Measurements from ENCODE around the gene SNHG17. TPM values are rescaled to one million over a fixed set of nuclear protein-coding genes. Genes with fewer than 3 reads are reported as not detected.
A peak's percentile ranks its signal among the peaks of the same experiment; 100 is the strongest.
"Not testable (repeated sequence)": the region's sequence is repeated elsewhere in the genome, so short reads cannot be mapped to it uniquely, and the experiment has no call there.

The SNHG17 gene
- total RNA-seq, 1 donor from 2014 or later, result 9.3 TPM

DNA sequence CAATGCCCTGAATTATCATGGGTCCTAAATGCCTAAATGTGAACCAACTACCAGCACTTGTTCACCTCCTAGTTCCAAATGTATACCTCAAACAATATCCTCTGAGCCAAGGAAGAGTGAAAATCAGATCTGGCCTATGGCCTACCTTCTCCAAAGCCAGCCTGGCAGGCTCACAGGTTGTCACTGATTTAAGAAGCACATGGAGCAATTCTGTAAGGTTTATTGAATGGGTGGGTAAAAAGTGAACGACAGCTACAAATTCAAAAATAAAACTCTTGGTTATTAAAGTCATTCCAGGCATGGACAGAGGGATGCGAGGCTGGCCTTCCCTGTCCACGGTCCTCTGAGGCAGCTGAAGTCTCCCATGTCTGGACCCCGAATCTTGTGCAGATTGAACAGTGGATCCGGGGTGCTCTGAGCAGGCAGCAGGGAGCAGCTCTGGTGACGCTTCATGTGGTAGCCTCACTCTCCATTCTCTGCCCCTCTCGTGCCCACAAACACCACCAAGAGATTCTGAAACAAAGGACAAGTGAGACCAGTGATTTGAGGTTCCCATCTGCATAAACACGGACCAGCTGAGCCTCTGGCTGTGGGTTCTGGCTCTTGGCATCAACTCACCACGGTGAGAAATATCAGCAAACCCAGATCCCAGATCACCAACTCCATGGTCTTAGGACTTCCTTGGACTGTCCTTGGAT lies 14.6 kb downstream of the SNHG17 start:
- no peak for DNase-seq (ENCODE audit: low read depth)

DNA sequence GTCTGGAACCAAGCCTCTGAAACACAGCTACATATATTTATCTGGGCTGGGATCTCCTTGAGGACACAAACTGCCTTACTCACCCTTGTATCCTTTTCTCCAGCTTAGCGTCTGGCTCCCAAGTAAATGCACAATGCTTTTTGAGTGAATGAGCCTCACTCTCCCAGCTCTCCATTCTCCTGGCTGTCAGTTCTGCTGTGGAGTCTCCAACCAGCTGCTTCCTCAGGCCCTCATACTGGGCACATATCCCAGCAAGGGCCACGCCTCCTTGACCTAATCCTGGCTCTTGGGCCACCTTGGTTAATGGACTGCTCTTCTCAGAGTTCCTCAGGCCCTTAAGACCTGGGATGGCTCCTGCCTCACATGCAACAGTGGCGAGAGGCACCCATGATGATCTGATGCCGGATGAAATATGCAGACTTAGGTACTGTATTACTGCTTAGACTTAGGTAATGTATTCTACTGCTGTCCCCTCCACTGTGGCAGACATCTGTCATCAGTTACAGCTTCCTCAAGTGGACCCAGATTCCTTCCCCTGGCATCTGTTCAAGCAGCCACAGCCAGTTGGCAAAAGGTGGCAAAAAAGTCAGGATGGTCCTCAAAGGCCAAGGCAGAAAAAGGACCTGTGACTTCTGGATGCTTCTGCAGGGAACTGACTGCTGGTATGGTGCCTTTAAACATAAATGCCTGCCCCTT lies 16.5 kb downstream of the SNHG17 start:
- peak; percentile 10 for DNase-seq (ENCODE audit: low read depth)

DNA sequence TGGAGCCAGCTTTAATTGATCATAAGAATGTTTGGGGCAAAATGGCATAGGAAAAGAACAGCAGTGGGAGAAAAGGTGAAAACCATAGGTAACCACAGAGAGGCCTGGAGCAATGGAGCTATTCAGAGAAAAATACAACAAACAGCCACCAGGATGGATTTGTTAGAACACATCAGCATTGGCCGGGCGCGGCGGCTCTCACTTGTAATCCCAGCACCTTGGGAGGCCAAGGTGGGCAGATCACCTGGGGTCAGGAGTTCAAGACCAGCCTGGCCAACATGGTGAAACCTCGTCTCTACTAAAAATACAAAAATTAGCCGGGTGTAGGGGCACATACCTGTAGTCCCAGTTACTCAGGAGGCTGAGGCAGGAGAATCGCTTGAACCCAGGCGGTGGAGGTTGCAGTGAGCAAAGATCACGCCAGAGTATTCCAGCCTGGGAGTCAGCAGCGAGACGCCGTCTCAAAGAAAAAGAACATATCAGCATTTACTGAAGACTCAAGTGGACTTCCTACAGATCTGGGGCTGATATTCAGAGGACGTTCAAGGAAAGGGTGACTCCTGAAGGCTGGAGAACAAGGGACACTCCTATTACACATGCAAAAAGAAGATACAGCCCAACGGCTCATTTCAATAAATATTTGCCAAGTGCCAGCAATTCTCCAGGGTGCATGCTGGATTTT lies 20.2 kb downstream of the SNHG17 start:
- DNase-seq (ENCODE audit: low read depth), result no peak

DNA sequence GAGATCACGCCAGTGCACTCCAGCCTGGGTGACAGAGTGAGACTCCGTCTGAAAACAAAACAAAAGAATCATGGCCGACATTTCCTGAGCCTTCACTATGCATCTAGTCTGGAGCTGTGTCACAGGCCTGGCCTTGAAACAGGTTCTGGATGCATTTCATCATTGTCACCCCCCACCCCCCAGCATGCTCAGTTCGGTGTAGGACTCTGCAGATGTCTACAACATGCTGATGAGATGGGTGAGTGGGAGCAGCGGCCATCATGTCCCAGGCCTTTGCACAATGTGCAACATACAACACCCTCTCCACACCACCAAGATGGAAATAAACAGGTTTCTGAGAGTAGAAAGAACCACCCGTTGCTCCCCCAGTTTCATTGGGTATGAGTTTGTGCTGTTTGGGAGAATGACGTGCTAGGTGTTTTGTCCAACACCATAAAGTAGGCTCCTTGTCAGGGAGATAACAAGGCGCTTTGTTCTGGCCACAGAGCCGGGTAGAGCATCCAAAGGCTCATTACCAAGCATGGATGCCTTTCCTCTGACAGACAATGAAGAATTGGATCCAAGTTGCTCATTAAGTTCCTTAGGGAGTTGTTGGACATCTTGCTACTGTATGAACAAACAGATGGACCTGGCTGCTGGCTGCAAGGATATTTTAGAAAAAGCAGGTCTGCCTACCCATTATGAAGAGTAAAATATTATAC lies 22.1 kb downstream of the SNHG17 start:
- no peak for DNase-seq (ENCODE audit: low read depth)

DNA sequence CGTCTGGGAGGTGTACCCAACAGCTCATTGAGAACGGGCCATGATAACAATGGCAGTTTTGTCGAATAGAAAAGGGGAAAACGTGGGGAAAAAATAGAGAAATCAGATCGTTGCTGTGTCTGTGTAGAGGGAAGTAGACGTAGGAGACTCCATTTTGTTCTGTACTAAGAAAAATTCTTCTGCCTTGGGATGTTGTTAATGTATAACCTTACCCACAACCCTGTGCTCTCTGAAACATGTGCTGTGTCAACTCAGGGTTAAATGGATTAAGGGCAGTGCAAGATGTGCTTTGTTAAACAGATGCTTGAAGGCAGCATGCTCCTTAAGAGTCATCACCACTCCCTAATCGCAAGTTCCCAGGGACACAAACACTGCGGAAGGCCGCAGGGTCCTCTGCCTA lies 27.3 kb downstream of the SNHG17 start:
- DNase-seq (ENCODE audit: low read depth), result peak; percentile 55

DNA sequence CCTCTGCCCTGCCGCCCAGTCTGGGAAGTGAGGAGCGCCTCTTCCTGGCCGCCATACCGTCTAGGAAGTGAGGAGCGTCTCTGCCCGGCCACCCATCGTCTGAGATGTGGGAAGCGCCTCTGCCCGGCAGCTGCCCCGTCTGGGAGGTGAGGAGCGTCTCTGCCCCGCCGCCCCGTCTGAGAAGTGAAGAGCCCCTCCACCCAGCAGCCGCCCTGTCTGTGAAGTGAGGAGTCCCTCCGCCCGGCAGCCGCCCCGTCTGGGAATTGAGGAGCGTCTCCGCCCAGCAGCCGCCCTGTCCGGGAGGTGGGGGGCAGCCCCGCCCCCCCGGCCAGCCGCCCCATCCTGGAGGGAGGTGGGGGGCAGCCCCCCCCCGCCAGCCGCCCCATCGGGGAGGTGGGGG lies 27.8 kb downstream of the SNHG17 start:
- DNase-seq (ENCODE audit: low read depth), result no peak

DNA sequence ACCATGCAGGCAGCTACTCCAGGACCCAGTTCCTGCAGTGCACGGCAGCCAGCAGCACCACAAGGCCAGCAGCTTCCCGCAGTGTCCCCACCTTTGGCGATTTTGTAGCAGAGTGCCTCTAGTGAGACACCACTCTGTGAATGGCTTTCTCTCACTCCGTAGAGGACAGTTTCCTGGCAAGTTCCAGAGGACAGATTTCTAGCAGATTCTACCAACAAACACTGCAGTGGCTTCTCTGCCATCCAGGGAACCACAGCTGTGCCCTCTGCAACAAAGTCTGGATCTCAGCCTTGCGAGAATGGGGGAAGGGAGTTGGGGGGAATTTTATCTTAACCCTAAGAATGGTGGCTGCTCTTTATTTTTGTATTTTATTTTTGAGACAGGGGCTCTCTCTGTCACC lies 28.7 kb downstream of the SNHG17 start:
- DNase-seq (ENCODE audit: low read depth), result no peak

DNA sequence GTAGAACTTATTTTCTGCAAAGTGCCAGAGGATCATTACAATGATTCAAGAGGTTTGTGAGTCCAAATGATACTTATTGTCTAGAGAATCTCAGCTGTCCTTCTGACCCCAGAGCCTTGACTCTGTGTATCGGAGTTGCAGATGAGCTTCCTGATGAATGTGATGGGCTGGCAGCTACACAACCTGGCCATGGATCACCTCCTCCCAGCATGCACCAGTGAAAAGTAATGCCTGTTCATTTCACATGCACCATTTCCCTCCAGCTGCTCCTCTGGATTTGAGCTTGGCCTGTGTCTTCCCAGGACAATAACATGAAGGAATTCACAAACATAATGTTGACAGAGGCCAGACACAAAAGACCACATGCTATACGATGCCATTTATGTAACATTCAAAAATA lies 30.0 kb downstream of the SNHG17 start:
- no peak for DNase-seq (ENCODE audit: low read depth)

DNA sequence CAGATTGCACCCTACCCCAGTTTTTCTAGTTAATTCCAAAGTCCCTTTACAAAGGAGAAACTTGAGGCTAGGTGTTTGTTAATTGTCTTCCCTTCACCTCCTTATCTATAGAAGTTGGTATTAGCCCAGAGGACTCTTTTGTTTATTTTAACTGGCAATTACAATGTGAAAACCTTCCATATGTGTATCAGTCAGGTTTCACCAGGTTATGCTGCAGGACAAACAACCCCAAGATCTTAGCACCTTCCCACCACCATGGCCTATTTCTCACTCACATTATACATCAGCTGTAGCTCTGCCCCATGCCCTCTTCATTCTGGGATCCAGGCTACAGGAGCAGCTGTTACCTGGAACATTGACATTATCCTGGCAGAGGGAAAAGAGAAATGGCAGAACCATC lies 31.1 kb downstream of the SNHG17 start:
- DNase-seq (ENCODE audit: low read depth), result no peak

DNA sequence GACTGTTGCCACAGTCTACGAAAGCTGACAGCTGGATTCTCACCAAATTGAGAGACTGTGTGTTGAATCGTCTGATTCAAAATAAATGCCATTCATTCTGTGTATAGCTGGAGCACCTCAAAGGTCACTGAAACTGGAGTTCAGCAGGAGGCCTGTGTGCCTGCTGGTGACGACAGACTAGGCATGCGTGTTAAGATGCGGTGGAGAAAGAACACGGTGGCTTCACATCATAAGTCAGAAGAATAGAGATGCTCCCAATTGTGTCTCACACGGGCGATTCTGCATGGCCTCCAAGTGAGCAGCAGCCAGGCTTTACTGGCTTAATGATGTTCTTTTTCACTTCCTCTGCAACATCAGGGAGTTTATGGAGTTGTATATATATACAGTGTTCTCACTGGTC lies 32.3 kb downstream of the SNHG17 start:
- no peak for DNase-seq (ENCODE audit: low read depth)

DNA sequence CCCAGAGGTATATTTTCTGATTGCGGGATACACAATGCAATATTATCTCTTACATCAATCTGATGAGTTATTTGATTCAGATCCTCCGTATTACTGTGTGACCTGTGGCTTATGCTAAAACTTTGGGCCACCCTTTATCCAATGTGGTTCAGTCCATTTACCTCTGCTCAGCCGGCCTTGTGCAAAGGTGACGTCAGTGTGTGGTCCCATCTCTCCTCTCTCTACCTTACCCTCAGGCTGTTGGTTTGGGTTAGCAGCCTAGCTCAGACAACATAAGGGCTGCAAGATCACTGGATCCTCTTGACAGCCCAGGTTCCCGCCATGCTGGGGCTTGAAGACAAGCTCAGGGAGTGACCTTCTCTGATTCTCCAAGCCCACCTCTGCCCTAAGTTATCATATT lies 33.0 kb downstream of the SNHG17 start:
- DNase-seq (ENCODE audit: low read depth), result no peak

DNA sequence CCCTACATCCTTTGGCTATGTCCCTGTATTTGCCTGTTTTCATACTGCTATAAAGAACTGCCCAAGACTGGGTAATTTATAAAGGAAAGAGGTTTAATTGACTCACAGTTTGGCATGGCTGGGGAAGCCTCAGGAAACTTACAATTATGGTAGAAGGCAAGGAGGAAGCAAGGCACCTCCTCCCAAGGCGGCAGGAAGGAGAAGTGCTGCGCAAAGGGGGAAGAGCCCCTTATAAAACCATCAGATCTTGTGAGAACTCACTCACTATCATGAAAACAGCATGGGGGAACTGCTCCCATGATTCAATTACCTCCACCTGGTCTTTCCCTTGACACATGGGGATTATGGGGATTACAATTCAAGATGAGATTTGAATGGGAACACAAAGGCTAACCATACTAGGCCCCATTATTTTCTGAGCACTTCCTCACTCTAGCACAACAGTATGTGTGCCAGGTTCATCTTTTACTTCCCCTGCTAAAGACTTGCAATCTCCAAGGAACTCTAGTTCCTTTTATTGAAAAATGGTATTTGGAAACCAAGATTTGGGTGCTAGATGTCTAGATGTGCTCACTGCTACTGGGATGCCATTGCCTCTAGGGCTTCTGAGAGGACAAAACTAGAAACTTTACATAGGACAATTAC lies 39.3 kb downstream of the SNHG17 start:
- DNase-seq (ENCODE audit: low read depth), result not testable (repeated sequence)

DNA sequence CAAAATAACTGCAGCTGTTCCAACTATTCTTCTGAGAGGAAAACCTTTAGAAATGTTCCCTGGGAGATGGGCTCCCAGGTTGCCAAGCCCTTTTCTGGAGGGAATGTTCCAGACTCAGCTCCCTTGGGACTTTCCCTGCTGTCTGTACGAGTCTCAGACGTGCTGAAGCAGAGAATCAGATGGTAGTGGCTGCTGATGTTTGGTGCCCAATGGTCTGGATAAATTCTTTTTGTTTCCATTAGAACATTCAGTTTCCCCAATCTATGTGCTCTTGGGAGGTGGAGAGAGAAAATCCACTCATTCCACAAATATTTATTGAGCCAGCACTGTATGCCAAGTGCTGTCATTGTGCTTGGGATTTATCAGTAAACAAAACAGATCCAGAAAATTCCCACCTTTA lies 40.0 kb downstream of the SNHG17 start:
- peak; percentile 65 for DNase-seq (ENCODE audit: low read depth)

DNA sequence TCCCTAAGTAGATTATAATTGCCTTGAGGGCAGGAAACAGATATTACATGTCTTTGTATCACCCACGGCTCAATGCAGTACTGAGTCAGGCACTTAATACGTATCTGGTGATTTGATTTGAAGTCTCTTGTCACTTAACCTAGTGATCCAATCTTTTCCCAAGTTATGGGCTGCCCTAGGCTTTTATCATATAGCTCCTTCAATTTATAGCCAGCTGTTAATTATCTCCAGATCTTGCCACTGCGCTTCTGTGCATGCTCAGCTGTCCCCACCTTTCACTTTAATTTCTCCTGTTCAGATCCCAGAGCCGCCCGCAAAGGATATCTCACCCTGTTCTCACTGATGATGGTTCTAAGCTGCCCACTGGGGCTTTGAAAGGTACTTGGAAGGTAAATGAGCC lies 41.9 kb downstream of the SNHG17 start:
- no peak for DNase-seq (ENCODE audit: low read depth)

DNA sequence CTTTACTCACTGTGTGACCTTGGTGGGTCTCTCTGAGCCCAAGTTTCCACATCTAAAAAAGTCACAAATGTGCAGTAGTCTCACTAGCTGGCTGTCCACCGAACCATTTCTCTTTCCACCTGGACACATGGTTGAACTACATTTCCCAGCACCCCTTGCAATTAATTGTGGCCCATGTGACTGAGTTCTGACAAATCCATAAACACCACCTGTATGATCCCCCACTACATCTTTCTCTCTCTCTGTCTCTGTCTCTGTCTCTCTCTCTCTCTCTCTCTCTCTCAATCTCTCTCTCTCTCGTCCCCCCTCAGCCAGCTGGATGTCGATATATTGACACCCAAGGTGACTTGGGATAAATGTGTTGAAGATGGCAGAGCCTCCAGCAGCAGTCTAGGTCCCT lies 42.8 kb downstream of the SNHG17 start:
- no peak for DNase-seq (ENCODE audit: low read depth)

DNA sequence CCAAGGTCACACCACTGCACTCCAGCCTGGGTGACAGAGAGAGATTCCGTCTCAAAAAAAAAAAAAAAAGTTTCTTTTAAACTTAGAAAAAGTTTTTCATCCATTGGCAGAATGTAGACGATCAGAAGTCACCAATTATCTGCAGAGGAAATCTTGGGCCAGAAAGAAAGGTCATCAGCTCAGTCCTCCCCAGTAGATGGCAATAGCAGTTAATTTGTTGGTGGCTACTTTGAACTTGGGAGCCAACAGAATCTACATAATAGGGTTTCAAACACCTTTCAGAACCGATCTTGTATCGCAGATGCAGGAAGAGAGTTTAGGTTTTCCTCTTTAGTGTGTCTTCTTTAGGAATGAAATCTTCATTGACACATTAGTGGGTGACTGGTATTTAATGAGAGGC lies 47.2 kb downstream of the SNHG17 start:
- peak; percentile 8 for DNase-seq (ENCODE audit: low read depth)

DNA sequence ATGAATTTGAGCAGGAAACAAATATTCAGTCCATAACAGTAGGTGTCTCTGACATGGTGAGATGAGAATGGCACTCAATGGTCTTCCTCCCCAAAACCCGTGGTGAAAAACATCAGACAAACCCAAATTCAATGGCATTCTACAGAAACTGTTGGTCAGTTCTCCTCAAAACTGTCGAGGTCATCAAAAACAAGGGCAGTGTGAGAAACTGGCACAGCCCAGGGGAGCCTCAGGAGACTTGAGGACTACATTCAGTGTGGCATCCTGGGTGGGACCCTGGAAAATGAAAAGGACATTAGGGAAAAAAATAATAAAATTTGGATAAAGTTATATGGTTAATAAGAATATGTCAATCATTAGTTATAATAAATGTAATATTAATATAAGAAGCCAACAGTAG lies 48.3 kb downstream of the SNHG17 start:
- no peak for DNase-seq (ENCODE audit: low read depth)

DNA sequence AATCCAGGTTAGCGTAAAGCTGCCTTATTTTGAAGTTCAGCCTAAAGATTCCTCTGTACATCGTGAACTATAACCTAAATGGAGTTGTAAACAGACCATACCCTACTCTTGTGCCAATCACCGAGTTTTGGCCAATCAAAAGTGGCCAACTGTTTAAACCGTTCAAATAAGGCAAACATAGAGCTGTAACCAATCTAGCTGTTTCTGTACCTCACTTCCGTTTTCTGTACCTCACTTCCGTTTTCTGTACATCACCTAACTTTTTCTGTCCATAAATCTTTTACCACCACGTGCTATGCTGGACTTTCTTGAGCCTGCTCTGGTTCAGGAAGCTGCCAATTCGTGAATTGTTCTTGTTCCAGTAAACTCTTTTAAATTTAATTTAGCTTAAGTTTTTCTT lies 49.1 kb downstream of the SNHG17 start:
- DNase-seq (ENCODE audit: low read depth), result no peak

DNA sequence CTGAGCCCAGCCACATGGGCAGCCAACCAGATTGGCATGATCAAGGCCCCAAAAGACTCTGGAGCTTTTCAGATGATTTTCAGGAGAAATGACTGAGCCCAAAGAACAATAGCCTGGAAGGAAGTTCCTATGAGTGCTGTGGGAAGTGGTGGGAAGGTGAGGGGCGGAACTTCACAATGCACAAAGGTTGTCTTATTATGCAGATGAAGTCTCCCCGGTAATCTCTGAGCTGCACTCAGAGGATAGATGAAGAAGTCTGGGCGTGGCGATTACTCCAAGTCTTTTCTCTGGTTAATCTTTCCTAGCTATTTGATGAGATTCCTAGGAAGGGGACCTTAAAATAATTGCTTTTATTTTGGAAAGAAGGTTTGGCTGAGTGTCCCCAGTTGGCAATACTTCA lies 52.0 kb downstream of the SNHG17 start:
- no peak for DNase-seq (ENCODE audit: low read depth)

DNA sequence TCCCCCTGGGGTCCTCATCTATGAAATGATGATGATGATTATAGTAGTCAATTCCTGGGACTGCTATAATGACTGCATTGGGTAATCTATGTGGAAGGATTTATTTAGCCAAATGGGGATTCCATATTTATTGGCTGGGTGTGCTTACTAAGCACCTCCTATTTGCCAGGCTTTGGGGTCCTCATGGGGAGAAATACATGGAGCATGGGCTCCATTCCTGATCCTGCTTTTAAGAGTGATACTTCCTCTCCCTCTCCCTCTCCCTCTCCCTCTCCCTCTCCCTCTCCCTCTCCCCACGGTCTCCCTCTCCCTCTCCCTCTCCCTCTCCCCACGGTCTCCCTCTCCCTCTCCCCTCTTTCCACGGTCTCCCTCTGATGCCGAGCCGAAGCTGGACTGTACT lies 57.3 kb downstream of the SNHG17 start:
- DNase-seq (ENCODE audit: low read depth), result not testable (repeated sequence)

DNA sequence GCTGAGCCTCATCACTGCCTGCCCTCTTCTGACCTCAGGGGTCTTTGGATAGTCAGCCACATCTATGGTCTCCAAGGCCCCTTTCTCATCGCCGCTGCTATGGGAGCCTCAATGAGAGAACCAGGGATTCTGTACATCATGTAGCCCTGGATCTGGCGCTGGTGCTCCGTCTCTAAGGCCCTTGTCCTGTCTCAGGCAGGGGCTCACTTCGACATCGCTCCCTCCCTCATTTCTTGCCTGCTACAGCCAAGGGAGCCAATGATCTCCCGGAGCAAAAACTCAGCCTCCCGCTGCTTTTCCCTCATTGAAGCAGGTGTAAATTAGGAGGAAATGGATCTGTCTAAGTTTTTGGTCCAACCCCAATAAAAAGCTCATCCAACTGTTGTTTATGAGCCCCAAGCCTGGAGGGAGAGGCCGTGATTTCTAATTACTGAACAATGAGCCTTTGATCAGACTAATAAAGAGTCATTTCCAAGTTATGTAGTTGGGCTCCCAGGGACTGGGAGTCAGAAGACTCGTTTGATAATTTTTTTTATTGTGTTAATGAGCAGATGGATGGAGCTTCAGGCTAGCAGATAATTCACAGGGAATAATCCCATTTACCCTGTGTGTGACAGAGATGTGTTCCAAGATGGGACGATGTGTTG lies 58.0 kb downstream of the SNHG17 start:
- DNase-seq (ENCODE audit: low read depth), result no peak

DNA sequence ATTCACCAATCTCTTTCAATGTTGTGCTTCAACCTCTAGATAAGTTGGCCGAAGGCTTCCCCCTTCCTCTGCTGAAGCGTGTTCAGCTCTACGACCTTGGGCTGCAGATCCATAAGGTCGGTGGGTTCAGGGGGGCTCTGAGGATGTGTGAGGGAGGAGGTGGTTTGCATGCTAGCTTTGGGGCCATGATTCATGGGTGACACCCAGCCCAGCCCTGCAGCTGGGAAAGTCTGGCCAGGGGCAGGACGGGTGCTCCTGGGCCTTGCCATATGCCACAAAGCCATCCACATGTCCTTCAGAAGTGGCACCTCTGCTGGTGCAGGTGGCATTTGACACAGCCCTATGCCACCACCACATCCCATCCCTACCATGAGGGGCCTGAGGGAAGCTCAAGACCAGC lies 61.2 kb downstream of the SNHG17 start:
- no peak for DNase-seq (ENCODE audit: low read depth)
